Activated CD8-positive, alpha-beta memory T cell treated with anti-CD3 and anti-CD28 coated beads, Interleukin-2, amount 10 ng/mL, durations not matched to agents 7 days and 5 days (primary cell): ENCODE measurements around the gene LIF. TPM values are rescaled to one million over a fixed set of nuclear protein-coding genes. Genes with fewer than 3 reads are reported as not detected.

ENCODE experiments used
- ATAC-seq: fragments of 150-1000 bp; cut with Tn5 transposase; one replicate; pipeline ENCODE4 v1.10.0; 2021; ENCODE audit warnings: moderate library complexity
- CTCF ChIA-PET: fragments of 350-600 bp; sonication (Branson Sonifier 250); formaldehyde crosslinking; loops from one replicate; lab custom pipeline; 2021; ENCODE audit warnings: antibody characterized with exemption; lab: Charles Lee
- DNase-seq: peaks from one replicate; pipeline ENCODE4 v3.0.0-alpha.2; 2020
- H3K27ac Mint-ChIP-seq: one replicate; pipeline ENCODE4 v1.8.0; 2021; ENCODE audit warnings: mild to moderate bottlenecking, mixed read lengths
- H3K27me3 Mint-ChIP-seq: one replicate; pipeline ENCODE4 v1.8.0; 2021; ENCODE audit warnings: mixed read lengths
- H3K36me3 Mint-ChIP-seq: one replicate; pipeline ENCODE4 v1.8.0; 2021; ENCODE audit warnings: mild to moderate bottlenecking, mixed read lengths
- H3K4me1 Mint-ChIP-seq: one replicate; pipeline ENCODE4 v1.8.0; 2021; ENCODE audit warnings: mixed read lengths
- H3K4me3 Mint-ChIP-seq: one replicate; pipeline ENCODE4 v1.8.0; 2021; ENCODE audit warnings: mild to moderate bottlenecking, moderate library complexity, mixed read lengths
- H3K9me3 Mint-ChIP-seq: one replicate; pipeline ENCODE4 v1.8.0; 2022; ENCODE audit warnings: low read depth, mixed read lengths
- total RNA-seq, 2 experiments: library from RNA; stranded (reverse); gene quantifications; one replicate each; pipeline ENCODE4 v1.2.3, GENCODE V29; 2021

LIF gene
- total RNA-seq, 2 experiments from 2014 or later = 107 to 304 TPM

GRCh38 chr22:30197389-30197788, 49.2 kb downstream of the LIF start:
- Mint-ChIP-seq H3K9me3 (peaks cover 2% of the 10 kb centered on the region), H3K27me3 (no peaks in the 10 kb centered on the region), H3K36me3 (peaks cover 26% of the 10 kb centered on the region), H3K4me1 (peaks cover 55% of the 10 kb centered on the region), H3K27ac (peak overlapping the region; percentile 73), H3K4me3 (no peak overlapping the region)
- no peak for DNase-seq
- ATAC-seq = no peak
- CTCF ChIA-PET = interaction anchor here (0.8 kb wide), 1 partner anchor 58 kb away, joined by 3 read pairs; no protein-coding TSS in a partner anchor

- CTCF ChIA-PET = no interaction called here
- ATAC-seq = no peak
These were observed 49.7 kb downstream of the LIF start for GRCh38 chr22:30196880-30197336.

GRCh38 chr22:30196141-30196879, 50.2 kb downstream of the LIF start:
- H3K4me3 Mint-ChIP-seq = no peak overlapping the region

More at GRCh38 chr22:30196880-30197336, 49.7 kb downstream of the LIF start:
- H3K36me3 Mint-ChIP-seq = peaks cover 28% of the 10 kb centered on the region
- no peaks in the 10 kb centered on the region for H3K27me3 Mint-ChIP-seq
- DNase-seq = no peak
- H3K4me1 Mint-ChIP-seq = peaks cover 60% of the 10 kb centered on the region
- peaks cover 2% of the 10 kb centered on the region for H3K9me3 Mint-ChIP-seq
- H3K4me3 Mint-ChIP-seq = no peak overlapping the region
- H3K27ac Mint-ChIP-seq = peak overlapping the region; percentile 73

GRCh38 chr22:30195245-30196140, 51.1 kb downstream of the LIF start:
- Mint-ChIP-seq H3K4me1 (peaks cover 74% of the 10 kb centered on the region), H3K9me3 (no peaks in the 10 kb centered on the region), H3K27ac (peak overlapping the region; percentile 70), H3K4me3 (no peak overlapping the region), H3K27me3 (no peaks in the 10 kb centered on the region), H3K36me3 (peaks cover 23% of the 10 kb centered on the region)
- ATAC-seq = no peak
- CTCF ChIA-PET = interaction anchor here (1.2 to 1.4 kb wide), 2 partner anchors 25 to 35 kb away, joined by 3 read pairs; no protein-coding TSS in a partner anchor
- DNase-seq = no peak

More at GRCh38 chr22:30196141-30196879, 50.2 kb downstream of the LIF start:
- Mint-ChIP-seq H3K27ac (peak overlapping the region; percentile 73), H3K4me1 (peaks cover 66% of the 10 kb centered on the region), H3K36me3 (peaks cover 25% of the 10 kb centered on the region), H3K9me3 (no peaks in the 10 kb centered on the region), H3K27me3 (no peaks in the 10 kb centered on the region)
- ATAC-seq = peak; percentile 32
- CTCF ChIA-PET = interaction anchor here (1.2 to 1.4 kb wide), 2 partner anchors 25 to 36 kb away, joined by 3 read pairs; no protein-coding TSS in a partner anchor
- no peak for DNase-seq

- CTCF ChIA-PET = interaction anchor here (1.1 kb wide), 1 partner anchor 11 kb away, joined by 3 read pairs; no protein-coding TSS in a partner anchor
- Mint-ChIP-seq H3K27me3 (no peaks in the 10 kb centered on the region), H3K4me1 (peaks cover 88% of the 10 kb centered on the region), H3K27ac (peak overlapping the region; percentile 72), H3K9me3 (no peaks in the 10 kb centered on the region), H3K4me3 (no peak overlapping the region), H3K36me3 (peaks cover 26% of the 10 kb centered on the region)
- DNase-seq = no peak
- ATAC-seq = no peak
These were observed 53.4 kb downstream of the LIF start for GRCh38 chr22:30193031-30193775.

GRCh38 chr22:30192427-30192826, 54.1 kb downstream of the LIF start:
- Mint-ChIP-seq H3K36me3 (peaks cover 25% of the 10 kb centered on the region), H3K4me1 (peaks cover 92% of the 10 kb centered on the region), H3K27ac (peak overlapping the region; percentile 72), H3K9me3 (no peaks in the 10 kb centered on the region), H3K27me3 (no peaks in the 10 kb centered on the region), H3K4me3 (no peak overlapping the region)
- CTCF ChIA-PET = no interaction called here
- DNase-seq (no peak), ATAC-seq (no peak)

GRCh38 chr22:30191040-30191701, 55.4 kb downstream of the LIF start:
- peaks cover 93% of the 10 kb centered on the region for H3K4me1 Mint-ChIP-seq
- CTCF ChIA-PET = interaction anchor here (0.6 to 4.1 kb wide), 7 partner anchors 9 to 87 kb away, joined by 3 to 16 read pairs (median 5); no protein-coding TSS in a partner anchor
- DNase-seq (no peak), ATAC-seq (no peak)
- peaks cover 28% of the 10 kb centered on the region for H3K36me3 Mint-ChIP-seq
- peak overlapping the region; percentile 78 for H3K27ac Mint-ChIP-seq
- H3K4me3 Mint-ChIP-seq = peak overlapping the region; percentile 20
- H3K9me3 Mint-ChIP-seq = no peaks in the 10 kb centered on the region
- no peaks in the 10 kb centered on the region for H3K27me3 Mint-ChIP-seq

GRCh38 chr22:30190574-30190973, 56.0 kb downstream of the LIF start:
- CTCF ChIA-PET = interaction anchor here (0.9 to 4.1 kb wide), 6 partner anchors 8 to 73 kb away, joined by 3 to 16 read pairs (median 4); no protein-coding TSS in a partner anchor
- peaks cover 91% of the 10 kb centered on the region for H3K4me1 Mint-ChIP-seq
- H3K27me3 Mint-ChIP-seq = no peaks in the 10 kb centered on the region
- H3K36me3 Mint-ChIP-seq = peaks cover 27% of the 10 kb centered on the region
- DNase-seq = no peak
- peak overlapping the region; percentile 20 for H3K4me3 Mint-ChIP-seq
- peak overlapping the region; percentile 78 for H3K27ac Mint-ChIP-seq
- H3K9me3 Mint-ChIP-seq = no peaks in the 10 kb centered on the region
- ATAC-seq = peak; percentile 6

Other genes starting within 250 kb of the LIF start
- under 1 TPM in 1 of 2 experiments, not detected in 1; 0.09 TPM for gene HORMAD2, start 166.3 kb downstream of the LIF start, total RNA-seq
- 100 to 1,000 TPM; 122 to 141 TPM for gene OSM, start 20.1 kb upstream of the LIF start, total RNA-seq
- gene CASTOR1, start 42.7 kb upstream of the LIF start, total RNA-seq = 10 to 100 TPM in 1 of 2 experiments, 1 to 10 TPM in 1; 8.7 to 10.2 TPM
- gene TBC1D10A, start 80.2 kb upstream of the LIF start, total RNA-seq = 10 to 100 TPM; 32.2 to 48.1 TPM
- gene SF3A1, start 110.1 kb upstream of the LIF start, total RNA-seq = 100 to 1,000 TPM; 214 to 267 TPM
- 1 to 10 TPM; 4.9 to 6.2 TPM for gene CCDC157, start 110.2 kb upstream of the LIF start, total RNA-seq
- 10 to 100 TPM in 1 of 2 experiments, 1 to 10 TPM in 1; 8.5 to 10.5 TPM for gene RNF215, start 140.7 kb upstream of the LIF start, total RNA-seq
- gene SEC14L2, start 150.3 kb upstream of the LIF start, total RNA-seq = 1 to 10 TPM; 2.2 to 4.8 TPM
- 10 to 100 TPM; 59.1 to 73.4 TPM for gene MTFP1, start 179.0 kb upstream of the LIF start, total RNA-seq
- not detected for gene SEC14L3, start 225.3 kb upstream of the LIF start, total RNA-seq